Mononuclear cell (primary cell): ENCODE measurements around the gene KRTAP2-2. TPM values are rescaled to one million over a fixed set of nuclear protein-coding genes. Genes with fewer than 3 reads are reported as not detected.

Source experiments
- H3K27me3 ChIP-seq: 2 replicates; pipeline ENCODE4 v1.6.0; 2011; ENCODE audit warnings: low read length, control low read depth; ENCODE audit not compliant: insufficient read depth
- H3K4me1 ChIP-seq: 2 replicates; pipeline ENCODE4 v1.5.1; 2011; ENCODE audit warnings: mild to moderate bottlenecking, low read length, control low read depth; ENCODE audit not compliant: insufficient read depth
- H3K4me3 ChIP-seq: 2 replicates; pipeline ENCODE4 v1.5.1; 2011; ENCODE audit warnings: mild to moderate bottlenecking, low read length, moderate library complexity
- H3K9me3 ChIP-seq: 2 replicates; pipeline ENCODE4 v1.5.1; 2011; ENCODE audit warnings: low read depth, mild to moderate bottlenecking, control low read depth, low read length
- total RNA-seq: library from RNA; depleted of rRNA; stranded (reverse); fragments of >200 nt; gene quantifications from one replicate; pipeline ENCODE4 v1.2.3, GENCODE V29; 2012

KRTAP2-2 gene
- total RNA-seq, 1 donor = not detected

- Histone ChIP-seq H3K4me1 (no peaks in the 10 kb centered on the region), H3K9me3 (no peaks in the 10 kb centered on the region), H3K4me3 (no peak overlapping the region), H3K27me3 (no peaks in the 10 kb centered on the region)
These were observed 38.3 kb downstream of the KRTAP2-2 start for GRCh38 chr17:41016578-41017215.

- Histone ChIP-seq H3K9me3 (no peaks in the 10 kb centered on the region), H3K27me3 (no peaks in the 10 kb centered on the region), H3K4me3 (no peak overlapping the region), H3K4me1 (no peaks in the 10 kb centered on the region)
These were observed 39.6 kb downstream of the KRTAP2-2 start for GRCh38 chr17:41015454-41015853.

- Histone ChIP-seq H3K4me1 (no peaks in the 10 kb centered on the region), H3K9me3 (no peaks in the 10 kb centered on the region), H3K4me3 (no peak overlapping the region), H3K27me3 (no peaks in the 10 kb centered on the region)
These were observed 41.4 kb downstream of the KRTAP2-2 start for GRCh38 chr17:41013606-41014005.

- no peak overlapping the region for H3K4me3 ChIP-seq
- no peaks in the 10 kb centered on the region for H3K4me1 ChIP-seq
- H3K9me3 ChIP-seq = no peaks in the 10 kb centered on the region
- no peaks in the 10 kb centered on the region for H3K27me3 ChIP-seq
These were observed 41.8 kb downstream of the KRTAP2-2 start for GRCh38 chr17:41013181-41013580.

- no peak overlapping the region for H3K4me3 ChIP-seq
- no peaks in the 10 kb centered on the region for H3K4me1 ChIP-seq
- no peaks in the 10 kb centered on the region for H3K9me3 ChIP-seq
- H3K27me3 ChIP-seq = no peaks in the 10 kb centered on the region
These were observed 42.5 kb downstream of the KRTAP2-2 start for GRCh38 chr17:41012326-41013120.

GRCh38 chr17:41010441-41010840 lies 44.6 kb downstream of the KRTAP2-2 start:
- Histone ChIP-seq H3K9me3 (no peaks in the 10 kb centered on the region), H3K27me3 (peaks cover 2% of the 10 kb centered on the region), H3K4me1 (no peaks in the 10 kb centered on the region), H3K4me3 (no peak overlapping the region)

GRCh38 chr17:41009936-41010335 lies 45.1 kb downstream of the KRTAP2-2 start:
- H3K27me3 ChIP-seq = peaks cover 2% of the 10 kb centered on the region
- no peaks in the 10 kb centered on the region for H3K4me1 ChIP-seq
- no peak overlapping the region for H3K4me3 ChIP-seq
- H3K9me3 ChIP-seq = no peaks in the 10 kb centered on the region

GRCh38 chr17:41009301-41009760 lies 45.7 kb downstream of the KRTAP2-2 start:
- Histone ChIP-seq H3K9me3 (no peaks in the 10 kb centered on the region), H3K4me3 (no peak overlapping the region), H3K27me3 (peaks cover 2% of the 10 kb centered on the region), H3K4me1 (no peaks in the 10 kb centered on the region)

- H3K27me3 ChIP-seq = peaks cover 2% of the 10 kb centered on the region
- no peaks in the 10 kb centered on the region for H3K4me1 ChIP-seq
- H3K9me3 ChIP-seq = no peaks in the 10 kb centered on the region
- H3K4me3 ChIP-seq = no peak within 1 kb of the TSS
These were observed 46.2 kb downstream of the KRTAP2-2 start, which contains the start of gene KRTAP3-1 for GRCh38 chr17:41008811-41009210. TSS of gene KRTAP3-1 (minus strand) at chr17:41009128. CDS start at chr17:41009074, 54 bp downstream.

Other genes with a start within 250 kb of the KRTAP2-2 start
- gene KRT10, start 232.6 kb downstream of the KRTAP2-2 start, total RNA-seq = 4.3 TPM
- not detected for gene KRT12, start 188.0 kb downstream of the KRTAP2-2 start, total RNA-seq
- not detected for gene KRT20, start 170.0 kb downstream of the KRTAP2-2 start, total RNA-seq
- 0.52 TPM for gene KRT23, start 117.6 kb downstream of the KRTAP2-2 start, total RNA-seq
- not detected for gene KRT39, start 88.3 kb downstream of the KRTAP2-2 start, total RNA-seq
- gene KRT40, start 70.9 kb downstream of the KRTAP2-2 start, total RNA-seq = 0.10 TPM
- gene KRTAP3-3, start 61.1 kb downstream of the KRTAP2-2 start, total RNA-seq = 0.31 TPM
- not detected for gene KRTAP3-2, start 55.3 kb downstream of the KRTAP2-2 start, total RNA-seq
- not detected for gene KRTAP3-1, start 46.1 kb downstream of the KRTAP2-2 start, total RNA-seq
- gene KRTAP1-5, start 28.0 kb downstream of the KRTAP2-2 start, total RNA-seq = not detected
- gene KRTAP1-4, start 25.0 kb downstream of the KRTAP2-2 start, total RNA-seq = not detected
- not detected for gene KRTAP1-3, start 20.4 kb downstream of the KRTAP2-2 start, total RNA-seq
- gene KRTAP1-1, start 13.8 kb downstream of the KRTAP2-2 start, total RNA-seq = not detected
- not detected for gene KRTAP2-1, start 7.9 kb downstream of the KRTAP2-2 start, total RNA-seq
- not detected for gene KRTAP2-3, start 4.9 kb upstream of the KRTAP2-2 start, total RNA-seq
- not detected for gene KRTAP2-4, start 10.6 kb upstream of the KRTAP2-2 start, total RNA-seq
- gene KRTAP4-7, start 28.9 kb upstream of the KRTAP2-2 start, total RNA-seq = not detected
- gene KRTAP4-8, start 42.9 kb upstream of the KRTAP2-2 start, total RNA-seq = not detected
- gene KRTAP4-16, start 47.0 kb upstream of the KRTAP2-2 start, total RNA-seq = not detected
- not detected for gene KRTAP4-9, start 50.2 kb upstream of the KRTAP2-2 start, total RNA-seq
- gene KRTAP4-11, start 63.1 kb upstream of the KRTAP2-2 start, total RNA-seq = not detected
- gene KRTAP4-12, start 69.0 kb upstream of the KRTAP2-2 start, total RNA-seq = not detected
- not detected for gene KRTAP4-6, start 85.3 kb upstream of the KRTAP2-2 start, total RNA-seq
- gene KRTAP4-5, start 94.6 kb upstream of the KRTAP2-2 start, total RNA-seq = not detected
- not detected for gene KRTAP4-4, start 105.5 kb upstream of the KRTAP2-2 start, total RNA-seq
- gene KRTAP4-3, start 113.0 kb upstream of the KRTAP2-2 start, total RNA-seq = not detected
- not detected for gene KRTAP4-2, start 123.0 kb upstream of the KRTAP2-2 start, total RNA-seq
- not detected for gene KRTAP4-1, start 129.7 kb upstream of the KRTAP2-2 start, total RNA-seq
- not detected for gene KRTAP9-1, start 134.7 kb upstream of the KRTAP2-2 start, total RNA-seq
- not detected for gene KRTAP9-2, start 171.4 kb upstream of the KRTAP2-2 start, total RNA-seq
- not detected for gene KRTAP9-3, start 177.2 kb upstream of the KRTAP2-2 start, total RNA-seq
- gene KRTAP9-8, start 182.8 kb upstream of the KRTAP2-2 start, total RNA-seq = not detected
- not detected for gene KRTAP9-4, start 194.5 kb upstream of the KRTAP2-2 start, total RNA-seq
- gene KRTAP9-9, start 200.2 kb upstream of the KRTAP2-2 start, total RNA-seq = not detected
- not detected for gene KRTAP9-6, start 210.1 kb upstream of the KRTAP2-2 start, total RNA-seq
- gene KRTAP9-7, start 220.5 kb upstream of the KRTAP2-2 start, total RNA-seq = not detected
- gene KRTAP29-1, start 247.6 kb upstream of the KRTAP2-2 start, total RNA-seq = not detected